Measurements from ENCODE around the gene SPAG16.

- TF ChIP-seq CTCF (conservative IDR thresholded peaks at IDR 0.05) (peak; percentile 44; the same call in 1 of the 2 replicates), EZH2 (IDR thresholded peaks at IDR 0.05; ENCODE audit: low read depth) (no peak)
These were observed 1026.1 kb downstream of the SPAG16 start for GRCh38 chr2:214310319-214310718.

Measured in PC-9 (cell line).